VCaP (cell line): ENCODE data around the gene PNMA6E.

Experiments used
- H3K27ac ChIP-seq: fragments of 450-650 bp; 2 replicates; pipeline ENCODE4 v1.5.1; 2017
- CTCF ChIP-seq: fragments of 450-650 bp; conservative IDR thresholded peaks from 2 replicates; pipeline ENCODE4 v1.5.1; 2017; ENCODE audit warnings: mild to moderate bottlenecking, moderate library complexity

The PNMA6E gene

GRCh38 chrX:153442463-153442862 lies 41.3 kb upstream of the PNMA6E start:
- no peak for TF ChIP-seq CTCF
- H3K27ac ChIP-seq = no peak overlapping the region

DNA sequence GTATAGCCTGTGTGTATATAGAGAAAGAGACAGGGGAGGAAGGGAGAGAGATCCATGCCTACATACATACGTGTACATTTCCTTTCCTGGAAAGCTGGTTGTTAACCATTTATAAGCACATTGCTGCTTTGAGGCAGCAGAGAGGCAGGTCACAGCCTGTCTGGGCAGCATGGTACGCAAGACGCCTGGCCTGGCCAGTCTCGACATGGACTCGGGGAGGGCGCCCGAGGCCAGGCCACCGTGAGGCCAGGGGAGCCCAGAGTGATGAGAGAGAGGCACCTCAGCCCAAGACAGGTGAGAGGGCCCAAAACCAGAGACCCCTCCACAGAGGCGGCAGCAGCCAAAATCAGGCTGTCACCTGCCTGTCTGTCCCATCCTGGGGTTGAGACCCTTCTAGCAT lies 40.8 kb upstream of the PNMA6E start:
- no peak overlapping the region for H3K27ac ChIP-seq

DNA sequence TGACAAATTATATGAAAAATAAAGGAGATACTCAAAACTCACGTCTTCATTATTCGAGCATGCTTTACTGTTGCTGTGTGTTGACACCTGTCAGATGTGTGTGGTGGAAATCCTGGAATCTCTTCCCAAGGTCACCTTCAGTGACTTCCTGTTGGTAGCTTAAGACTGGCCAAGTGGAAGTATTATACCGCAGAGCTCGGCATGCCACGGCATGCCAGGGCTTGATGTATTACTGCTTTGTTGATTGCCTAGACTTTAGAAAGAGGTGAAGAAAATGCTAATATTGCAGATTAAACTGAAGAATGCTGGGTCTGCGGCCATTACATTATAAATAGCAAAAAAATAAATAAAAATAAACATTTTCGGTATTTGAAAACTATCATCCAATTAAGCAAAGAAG lies 40.1 kb upstream of the PNMA6E start:
- no peak for TF ChIP-seq CTCF
- no peak overlapping the region for H3K27ac ChIP-seq

More for the DNA sequence above, 40.8 kb upstream of the PNMA6E start:
- TF ChIP-seq CTCF = no peak

- H3K27ac ChIP-seq = no peak overlapping the region
- no peak for TF ChIP-seq CTCF
Observed at GRCh38 chrX:153440556-153441135, 39.5 kb upstream of the PNMA6E start.

DNA sequence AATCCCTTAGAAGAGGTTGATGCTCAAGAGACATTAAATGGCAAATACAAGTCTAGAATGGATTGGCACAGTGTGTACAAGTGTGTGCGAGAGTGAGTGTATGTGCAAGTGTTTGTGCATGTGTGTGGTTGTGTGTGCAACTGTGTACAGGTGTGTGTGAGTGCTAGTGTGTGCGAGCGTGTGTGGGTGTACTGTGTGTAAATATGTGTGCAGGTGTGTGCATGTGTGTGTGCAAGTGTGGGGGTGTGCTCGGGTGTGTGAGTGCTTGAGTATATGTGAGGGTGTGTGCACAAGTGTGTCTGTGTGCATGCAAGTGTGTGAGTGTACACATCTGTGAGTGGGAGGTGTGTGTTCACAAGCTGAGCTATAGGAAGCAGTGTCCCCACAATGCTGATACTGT lies 38.8 kb upstream of the PNMA6E start:
- TF ChIP-seq CTCF = no peak
- no peak overlapping the region for H3K27ac ChIP-seq

DNA sequence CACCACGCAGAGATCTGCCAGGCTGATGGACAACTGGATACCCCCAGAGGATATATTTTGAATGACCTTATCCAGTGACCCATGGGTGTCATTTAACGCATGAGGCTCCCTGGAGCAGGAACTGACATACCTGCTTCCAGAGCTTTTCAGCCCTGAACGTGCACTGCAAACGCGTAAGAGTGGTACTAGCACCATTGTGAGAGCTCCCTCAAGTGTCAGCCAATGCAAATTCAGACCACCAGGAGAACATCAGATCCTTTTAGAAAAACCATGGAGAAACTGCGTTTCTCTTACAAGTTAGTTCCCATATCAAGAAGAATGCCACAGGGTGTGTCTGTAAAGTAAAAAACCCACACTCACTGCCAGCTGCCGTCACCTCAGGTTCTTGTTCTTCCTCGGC lies 37.4 kb upstream of the PNMA6E start:
- H3K27ac ChIP-seq = no peak overlapping the region
- TF ChIP-seq CTCF = peak; percentile 63

GRCh38 chrX:153435845-153436244 lies 34.7 kb upstream of the PNMA6E start:
- TF ChIP-seq CTCF = no peak
- H3K27ac ChIP-seq = no peak overlapping the region

- no peak overlapping the region for H3K27ac ChIP-seq
- TF ChIP-seq CTCF = no peak
Observed at GRCh38 chrX:153434801-153435200, 33.7 kb upstream of the PNMA6E start.
